ENCODE measurements around the gene TMEM51. TPM values are rescaled to one million over a fixed set of nuclear protein-coding genes. Genes with fewer than 3 reads are reported as not detected.

TMEM51 gene
- total and polyA plus RNA-seq, 8 donors, result 18.2 to 42.1 (median 25.6) TPM

- Histone ChIP-seq H3K4me3 (no peak overlapping the region), H3K9me3 (no peaks in the 10 kb centered on the region), H3K4me1 (peaks cover 65 to 70% (median 69%) of the 10 kb centered on the region in 3 donors), H3K27me3 (no peaks in the 10 kb centered on the region), H3K36me3 (no peaks in the 10 kb centered on the region), H3K27ac (peak overlapping the region in 3 of 4 donors; percentile 83 to 89 (median 85))
- intact Hi-C loops (cut with DNase I), result no loop called here
- TF ChIP-seq, protein P1, sequence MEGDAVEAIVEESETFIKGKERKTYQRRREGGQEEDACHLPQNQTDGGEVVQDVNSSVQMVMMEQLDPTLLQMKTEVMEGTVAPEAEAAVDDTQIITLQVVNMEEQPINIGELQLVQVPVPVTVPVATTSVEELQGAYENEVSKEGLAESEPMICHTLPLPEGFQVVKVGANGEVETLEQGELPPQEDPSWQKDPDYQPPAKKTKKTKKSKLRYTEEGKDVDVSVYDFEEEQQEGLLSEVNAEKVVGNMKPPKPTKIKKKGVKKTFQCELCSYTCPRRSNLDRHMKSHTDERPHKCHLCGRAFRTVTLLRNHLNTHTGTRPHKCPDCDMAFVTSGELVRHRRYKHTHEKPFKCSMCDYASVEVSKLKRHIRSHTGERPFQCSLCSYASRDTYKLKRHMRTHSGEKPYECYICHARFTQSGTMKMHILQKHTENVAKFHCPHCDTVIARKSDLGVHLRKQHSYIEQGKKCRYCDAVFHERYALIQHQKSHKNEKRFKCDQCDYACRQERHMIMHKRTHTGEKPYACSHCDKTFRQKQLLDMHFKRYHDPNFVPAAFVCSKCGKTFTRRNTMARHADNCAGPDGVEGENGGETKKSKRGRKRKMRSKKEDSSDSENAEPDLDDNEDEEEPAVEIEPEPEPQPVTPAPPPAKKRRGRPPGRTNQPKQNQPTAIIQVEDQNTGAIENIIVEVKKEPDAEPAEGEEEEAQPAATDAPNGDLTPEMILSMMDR (IDR thresholded peaks at IDR 0.05), result no peak
- FAIRE-seq (no peak), ATAC-seq (no peak), DNase-seq (no peak)
- 51 to 55% methylated on average over 12 of the region's 12 CpGs for WGBS, 2 donors
Measured at GRCh38 chr1:15197591-15198447, 44.3 kb downstream of the TMEM51 start.

- TF ChIP-seq, protein P1 (IDR thresholded peaks at IDR 0.05), result no peak
- 25 to 26% methylated on average over 8 of the region's 8 CpGs for WGBS, 2 donors
- DNase-seq (peak in 1 of 6 donors; percentile 63), ATAC-seq (peak in 2 of 4 donors; percentile 9 to 10), FAIRE-seq (no peak)
- no peaks in the 10 kb centered on the region for H3K27me3 ChIP-seq
- intact Hi-C loops (cut with DNase I), result no loop called here
- H3K4me3 ChIP-seq, result no peak overlapping the region
- peak overlapping the region; percentile 52 to 89 (median 84) for H3K27ac ChIP-seq
- H3K36me3 ChIP-seq, result no peaks in the 10 kb centered on the region
- no peaks in the 10 kb centered on the region for H3K9me3 ChIP-seq
- H3K4me1 ChIP-seq, result peaks cover 69 to 74% (median 71%) of the 10 kb centered on the region in 3 donors
Measured at GRCh38 chr1:15198684-15199083, 45.1 kb downstream of the TMEM51 start.

GRCh38 chr1:15201221-15201620, 47.7 kb downstream of the TMEM51 start:
- intact Hi-C loops (cut with DNase I), result loop anchor here in 1 of 3 donors (5.0 to 10.0 kb wide), 2 partner anchors 49 to 74 kb away; partner anchors contain the start of gene TMEM51
- Histone ChIP-seq H3K4me3 (no peak overlapping the region), H3K27ac (peak overlapping the region; percentile 72 to 89 (median 84)), H3K27me3 (no peaks in the 10 kb centered on the region), H3K9me3 (no peaks in the 10 kb centered on the region), H3K4me1 (peaks cover 71 to 87% (median 74%) of the 10 kb centered on the region in 3 donors), H3K36me3 (no peaks in the 10 kb centered on the region)
- FAIRE-seq, result peak; percentile 92
- TF ChIP-seq, protein P1 (IDR thresholded peaks at IDR 0.05), result no peak
- no peak for ATAC-seq
- WGBS, 2 donors, result 10 to 13% methylated on average over 4 of the region's 4 CpGs
- DNase-seq, result no peak

DNA sequence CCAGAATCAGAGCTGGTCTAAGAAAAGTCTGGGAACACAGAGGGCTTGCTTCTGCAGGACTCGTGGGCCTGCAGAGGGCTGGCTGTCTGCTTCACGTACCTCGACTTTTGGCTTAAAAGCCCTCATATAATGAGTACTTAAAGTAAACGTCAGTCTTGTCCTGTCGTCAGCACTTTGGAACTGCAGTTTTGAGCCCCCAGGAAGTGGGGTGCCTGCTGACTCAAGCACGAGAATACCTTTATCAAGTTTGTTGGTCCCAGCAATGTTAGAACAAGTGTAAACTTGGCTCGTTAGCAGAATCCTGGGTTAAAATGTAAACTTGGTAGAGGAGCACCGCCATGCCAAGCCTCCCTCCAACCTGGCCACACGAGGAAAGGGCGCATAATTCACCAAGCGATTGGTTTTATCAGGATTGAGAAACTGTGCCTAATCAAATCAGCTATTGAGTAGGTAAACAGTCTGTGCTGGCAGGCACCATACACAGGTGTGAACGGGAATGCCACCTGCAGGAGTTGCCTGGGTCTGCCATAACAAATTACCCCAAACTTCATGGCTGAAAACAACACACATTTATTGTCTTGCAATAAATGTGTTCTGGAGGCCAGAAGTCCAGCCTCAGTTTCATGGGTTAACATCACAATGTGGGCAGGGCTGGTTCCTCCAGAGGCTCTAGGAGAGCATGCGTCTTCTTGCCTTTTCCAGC, 48.5 kb downstream of the TMEM51 start:
- Histone ChIP-seq H3K27ac (peak overlapping the region; percentile 72 to 89 (median 84)), H3K27me3 (no peaks in the 10 kb centered on the region), H3K4me3 (no peak overlapping the region), H3K4me1 (peaks cover 68 to 87% (median 75%) of the 10 kb centered on the region in 3 donors), H3K36me3 (no peaks in the 10 kb centered on the region), H3K9me3 (no peaks in the 10 kb centered on the region)
- TF ChIP-seq, protein P1 (IDR thresholded peaks at IDR 0.05), result peak in 1 of 4 donors; percentile 31
- WGBS, 2 donors, result 16 to 20% methylated on average over 13 of the region's 13 CpGs
- peak; percentile 65 to 77 (median 66) for ATAC-seq
- FAIRE-seq, result no peak
- intact Hi-C loops (cut with DNase I), result loop anchor here in 1 of 3 donors (5.0 to 10.0 kb wide), 2 partner anchors 50 to 73 kb away; partner anchors contain the start of gene TMEM51
- DNase-seq, result peak in 4 of 6 donors; percentile 81 to 91 (median 90)
